GM18505 (cell line): ENCODE data around the gene CLCN7.
"Not testable (repeated sequence)": the region's sequence is repeated elsewhere in the genome, so short reads cannot be mapped to it uniquely, and the experiment has no call there.

ENCODE experiments used
- ATAC-seq: cut with Tn5 transposase; IDR thresholded peaks from one replicate; pipeline ENCODE4 v1.9.1; 2021; ENCODE audit not compliant: unreplicated experiment
- POLR2A ChIP-seq: IDR thresholded peaks from 4 replicates; pipeline ENCODE4 v1.6.1; 2011; ENCODE audit warnings: borderline replicate concordance; ENCODE audit not compliant: insufficient read depth, insufficient read length; ENCODE audit errors: extremely low read depth

CLCN7 gene

DNA sequence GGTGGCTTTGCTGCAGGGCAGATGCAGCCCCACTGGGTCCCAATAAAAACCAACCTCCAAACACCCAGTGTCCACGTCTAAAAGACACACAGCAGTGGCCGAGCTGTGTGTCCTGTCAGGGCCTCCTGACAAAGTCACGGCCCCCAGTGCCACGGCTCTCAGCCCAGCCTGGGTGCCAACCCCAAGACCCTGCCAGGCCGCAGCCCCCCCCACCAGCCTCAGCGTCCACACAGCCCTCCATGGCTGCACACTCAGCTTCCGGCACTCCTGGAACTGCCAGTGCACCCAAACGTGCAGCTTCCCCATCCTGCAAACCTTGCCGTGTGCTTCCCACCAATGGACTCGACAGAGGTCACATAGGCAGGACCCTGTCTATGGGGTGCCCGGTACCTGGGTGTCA is 26.9 kb downstream of the CLCN7 start:
- TF ChIP-seq POLR2A = no peak

DNA sequence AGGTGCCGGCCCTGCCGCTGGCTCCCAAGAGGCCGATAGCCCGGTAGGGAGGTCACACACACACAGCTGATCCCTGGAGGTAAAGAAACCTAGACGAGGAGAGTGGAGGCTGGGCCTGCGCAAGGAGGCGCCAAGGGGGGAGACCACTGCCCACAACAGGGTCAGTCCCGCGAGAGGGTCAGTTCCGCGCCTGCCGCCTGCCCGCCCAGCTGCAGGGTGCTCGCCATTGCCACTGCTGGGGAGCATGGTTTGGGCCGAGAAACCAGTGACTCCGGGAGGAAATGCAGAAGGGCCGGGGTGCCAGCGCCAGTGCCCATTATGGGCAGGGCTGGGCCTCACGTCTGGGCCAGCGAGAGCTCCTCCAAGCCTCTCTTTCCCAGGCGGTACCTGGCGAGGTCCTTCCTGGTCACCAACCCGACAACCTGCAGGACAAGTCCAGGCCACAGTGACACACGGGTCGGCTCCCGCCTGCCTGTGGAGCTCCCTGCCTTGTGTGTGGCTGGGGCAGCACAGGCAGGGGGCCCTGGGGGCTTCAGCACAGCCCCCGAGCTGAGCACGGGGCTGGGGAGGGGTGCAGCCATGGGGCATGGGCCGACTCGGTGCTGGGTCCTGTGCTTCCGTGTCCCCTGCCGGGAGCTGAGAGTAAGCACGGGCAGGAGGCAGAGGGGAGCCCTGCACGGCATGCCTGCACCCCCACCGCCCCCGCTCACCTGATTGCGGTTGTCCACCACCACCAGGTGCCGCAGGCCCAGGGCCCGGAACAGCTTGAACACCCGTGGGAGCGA is 28.3 kb downstream of the CLCN7 start:
- no peak for TF ChIP-seq POLR2A
- no peak for ATAC-seq

More for the DNA sequence above, 26.9 kb downstream of the CLCN7 start:
- no peak for ATAC-seq

DNA sequence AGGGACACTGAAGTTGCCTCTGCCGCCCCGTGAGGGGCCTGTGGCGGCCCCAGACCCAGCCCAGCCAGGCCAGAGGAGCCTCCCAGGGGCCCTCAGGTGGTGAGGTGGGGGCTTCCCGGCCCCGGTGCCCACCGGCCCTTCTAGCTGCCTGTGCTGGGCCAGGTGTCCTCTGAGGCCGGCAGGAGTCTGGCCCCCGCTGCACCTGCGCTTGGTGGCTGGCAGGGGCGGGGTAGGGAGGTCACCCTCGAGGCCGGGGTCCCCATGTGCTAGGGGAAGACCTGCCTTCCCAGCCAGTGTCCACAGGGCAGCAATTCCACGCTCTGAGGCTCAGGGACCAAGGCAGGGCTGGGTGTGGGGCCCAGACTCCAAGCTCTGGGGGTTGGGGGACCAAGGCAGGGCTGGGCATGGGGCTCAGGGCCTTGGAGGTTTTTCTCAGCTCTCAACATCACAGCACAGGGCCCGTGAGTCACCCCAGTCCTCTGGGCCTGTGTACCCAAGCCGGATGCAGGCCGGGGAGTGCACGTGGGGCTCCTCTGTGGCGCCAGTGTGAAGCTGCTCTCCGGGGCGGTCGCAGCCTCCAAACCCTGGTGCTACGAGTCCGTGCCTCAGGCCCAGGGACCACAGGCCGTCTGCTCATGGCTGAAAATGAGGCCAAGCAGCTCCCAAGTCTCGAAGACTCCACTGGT is 29.2 kb downstream of the CLCN7 start:
- no peak for TF ChIP-seq POLR2A
- no peak for ATAC-seq

DNA sequence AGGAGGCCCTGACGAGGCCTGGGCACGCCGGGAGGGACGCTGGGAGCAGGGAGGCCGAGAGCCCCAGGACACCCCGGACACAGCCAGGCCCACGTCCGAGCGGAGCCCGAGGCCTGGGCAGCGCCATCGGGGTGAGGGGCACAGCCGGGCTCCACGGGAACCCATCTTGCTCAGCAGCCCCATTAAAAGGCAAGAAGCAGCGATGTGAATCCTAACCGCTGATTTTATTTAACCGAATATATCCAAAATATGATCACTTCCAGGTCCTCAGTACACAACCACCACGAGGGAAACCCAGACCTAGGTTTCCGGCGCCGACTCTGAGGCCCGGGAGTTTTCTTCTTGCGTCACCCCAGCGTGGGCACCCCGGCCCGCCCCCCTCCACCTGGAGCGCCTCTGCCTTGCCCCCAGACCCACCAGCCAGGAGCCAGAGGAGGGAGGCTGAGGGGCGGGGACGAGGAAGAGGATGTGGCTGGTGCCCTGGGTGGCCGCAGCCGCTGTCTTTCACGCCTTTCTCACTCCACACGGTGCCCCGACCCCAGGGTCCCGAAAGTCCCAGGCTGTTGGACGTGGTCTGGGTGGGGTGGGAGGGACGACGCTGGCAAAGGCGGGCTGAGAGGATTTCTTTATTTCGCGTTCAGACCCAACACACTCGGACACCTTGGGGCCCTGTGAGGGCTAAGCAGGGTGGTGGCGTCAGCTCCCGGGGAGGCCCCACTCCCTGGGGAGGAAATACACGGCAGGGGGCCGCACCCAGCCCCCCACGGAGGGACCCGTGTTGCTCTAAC is 29.9 kb downstream of the CLCN7 start:
- TF ChIP-seq POLR2A = no peak
- ATAC-seq = no peak

DNA sequence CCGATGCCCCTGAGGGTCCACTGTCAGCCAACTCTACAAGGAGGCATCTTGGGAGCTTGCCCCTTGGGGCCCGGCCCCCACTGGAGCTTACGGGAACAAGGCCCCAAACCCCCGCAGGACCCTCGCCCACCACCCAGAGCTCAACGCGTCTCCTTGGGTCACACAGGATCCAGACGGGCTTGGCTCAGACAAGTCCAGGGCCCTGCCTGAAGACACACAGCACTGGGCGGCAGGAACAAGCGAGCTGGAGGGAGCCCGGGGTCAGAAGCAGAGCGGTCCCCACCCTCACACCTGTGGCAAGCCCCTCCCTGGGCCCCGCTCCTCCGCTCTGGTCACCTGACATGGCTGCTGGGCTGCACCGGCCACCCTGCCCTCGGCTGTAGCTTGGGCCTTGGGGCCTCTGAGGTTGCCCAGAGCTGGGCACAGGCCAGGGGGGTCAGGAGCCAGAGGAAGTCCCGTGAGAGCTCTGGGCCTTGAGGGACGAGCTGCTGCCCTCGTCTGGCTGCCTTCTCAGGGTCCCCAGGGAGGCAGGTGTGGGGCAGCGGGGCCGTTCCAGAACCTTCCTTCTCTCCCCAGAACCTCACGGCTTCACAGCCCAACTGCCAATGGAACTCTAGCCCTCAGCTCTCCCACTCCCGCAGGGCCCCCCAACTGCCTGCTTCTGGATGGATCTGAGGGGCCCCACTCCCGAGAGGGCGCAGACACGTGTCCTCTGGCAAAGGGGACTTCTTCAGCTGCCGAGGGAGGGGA is 30.7 kb downstream of the CLCN7 start, which contains the start of gene CCDC154:
TSS of gene CCDC154 (minus strand) at position 577 of the 750 bp plus-strand sequence. CDS start at position 343, 234 bp downstream.
- no peak for ATAC-seq

DNA sequence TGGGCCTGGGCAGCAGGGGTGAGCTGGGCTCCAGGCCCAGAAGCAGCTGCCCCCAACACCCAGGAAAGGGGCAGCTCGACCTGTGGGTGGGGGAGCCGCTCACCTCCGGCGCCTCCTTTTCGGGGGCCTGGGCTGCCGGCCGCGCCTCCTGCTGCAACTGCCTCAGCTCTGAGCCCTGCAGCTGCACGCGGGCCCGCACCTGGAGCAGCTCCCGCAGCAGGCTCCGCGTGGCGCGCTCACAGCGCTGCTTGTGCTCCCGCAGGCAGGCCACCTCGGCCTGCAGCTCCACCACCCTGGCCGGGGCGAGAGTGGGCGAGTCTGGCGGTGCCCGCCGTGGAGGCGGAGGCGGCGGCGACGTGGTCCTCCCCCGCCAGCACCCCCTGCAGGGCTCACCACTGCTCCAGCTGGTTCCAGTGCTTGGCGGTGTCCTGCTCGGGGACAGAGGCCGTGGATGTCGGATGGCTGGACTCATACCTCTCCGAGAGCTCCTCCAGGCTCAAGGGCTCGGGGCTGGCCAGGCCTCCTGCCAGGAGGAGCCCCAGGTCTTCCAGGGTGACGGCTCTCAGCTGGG is 31.3 kb downstream of the CLCN7 start:
- TF ChIP-seq POLR2A = no peak
- ATAC-seq = no peak

More for the DNA sequence above, 30.7 kb downstream of the CLCN7 start, which contains the start of gene CCDC154:
- TF ChIP-seq POLR2A = no peak

DNA sequence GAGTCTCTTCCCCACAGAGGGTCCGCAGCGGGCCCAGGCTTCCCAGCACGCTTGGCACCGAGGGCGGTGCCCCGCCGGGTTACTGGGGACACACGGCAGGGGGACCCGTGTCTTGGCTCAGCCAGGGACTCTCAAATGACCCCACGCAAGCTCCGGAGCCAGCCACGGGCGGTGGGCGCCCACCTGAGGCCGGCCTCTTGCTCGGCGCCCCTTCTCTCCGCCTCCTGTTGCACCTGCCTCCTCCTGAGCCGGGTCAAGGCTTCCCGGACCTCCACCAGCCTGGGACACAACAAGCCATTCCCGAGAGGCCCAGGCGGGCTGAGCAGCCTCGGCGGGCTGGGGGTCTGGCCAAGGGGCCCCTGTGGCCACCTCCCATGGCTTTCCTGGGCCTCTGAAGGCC is 32.1 kb downstream of the CLCN7 start:
- no peak for TF ChIP-seq POLR2A
- no peak for ATAC-seq

DNA sequence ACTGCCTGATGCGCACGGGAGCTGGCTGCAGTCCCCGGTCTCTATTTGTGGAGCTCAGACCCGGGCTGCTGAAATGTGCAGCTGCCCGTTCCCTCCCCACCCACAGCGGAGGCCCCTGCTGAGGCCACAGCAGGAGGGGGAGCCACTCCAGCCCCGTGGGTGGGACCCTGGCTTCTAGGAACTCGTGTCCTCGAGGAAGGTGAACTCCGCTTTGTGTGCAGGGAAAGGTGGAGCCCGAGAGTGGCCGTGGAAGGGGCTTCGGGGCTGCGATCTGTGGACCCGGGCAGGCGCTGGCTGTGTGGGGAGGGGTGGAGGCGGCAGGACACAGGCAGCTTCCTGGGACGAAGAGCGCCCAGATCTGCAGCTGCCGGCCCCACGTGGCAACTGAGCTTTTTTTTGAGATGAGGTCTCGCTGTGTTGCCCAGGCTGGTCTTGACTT is 33.4 kb downstream of the CLCN7 start:
- TF ChIP-seq POLR2A = no peak
- ATAC-seq = no peak

DNA sequence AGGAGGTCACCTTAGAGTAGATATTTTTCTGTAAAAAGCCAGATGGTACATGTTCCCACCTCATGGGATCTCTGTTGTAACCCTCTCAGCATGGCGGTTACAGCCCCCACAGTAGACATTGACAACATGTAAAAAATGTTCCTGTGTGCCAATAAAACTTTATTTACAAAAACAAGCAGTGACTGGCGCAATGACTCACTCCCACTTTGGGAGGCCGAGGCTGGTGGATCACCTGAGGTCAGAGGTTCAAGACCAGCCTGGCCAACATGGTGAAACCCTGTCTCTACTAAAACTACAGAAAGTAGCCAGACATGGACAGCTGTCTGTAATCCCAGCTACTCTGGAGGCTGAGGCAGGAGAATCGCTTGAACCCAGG is 35.1 kb downstream of the CLCN7 start:
- ATAC-seq = not testable (repeated sequence)

DNA sequence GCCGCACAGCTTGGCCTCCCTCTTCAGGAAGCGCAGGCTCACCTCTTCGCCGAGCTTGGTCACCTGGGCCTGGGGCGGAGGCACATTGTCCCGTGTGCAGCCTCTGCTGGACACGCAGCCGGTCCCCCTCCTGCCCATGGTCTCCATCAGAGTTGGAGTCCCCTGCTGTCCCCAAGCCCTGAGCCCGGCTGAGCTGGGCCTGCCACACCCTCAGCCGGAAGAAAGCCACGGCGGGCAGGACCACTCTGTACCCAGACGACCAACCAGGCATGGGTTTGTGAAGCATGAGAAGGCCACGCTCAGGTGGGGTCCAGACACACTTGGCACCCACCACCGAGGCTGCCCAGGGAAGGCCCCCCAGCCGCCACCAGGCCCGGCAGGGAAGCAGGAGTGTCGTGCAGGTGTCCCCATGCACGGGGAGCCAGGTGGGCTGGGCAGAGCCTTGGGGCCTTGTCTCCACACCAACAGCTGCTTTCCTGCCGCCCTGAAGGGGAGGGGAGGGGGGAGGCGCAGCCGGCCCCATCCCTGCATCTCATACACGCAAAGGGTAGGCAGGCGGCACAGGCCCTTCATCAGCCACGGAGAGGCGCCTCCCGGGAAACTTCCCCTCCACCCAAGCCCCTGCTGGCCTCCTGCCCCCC is 35.6 kb downstream of the CLCN7 start:
- TF ChIP-seq POLR2A = no peak
- no peak for ATAC-seq

DNA sequence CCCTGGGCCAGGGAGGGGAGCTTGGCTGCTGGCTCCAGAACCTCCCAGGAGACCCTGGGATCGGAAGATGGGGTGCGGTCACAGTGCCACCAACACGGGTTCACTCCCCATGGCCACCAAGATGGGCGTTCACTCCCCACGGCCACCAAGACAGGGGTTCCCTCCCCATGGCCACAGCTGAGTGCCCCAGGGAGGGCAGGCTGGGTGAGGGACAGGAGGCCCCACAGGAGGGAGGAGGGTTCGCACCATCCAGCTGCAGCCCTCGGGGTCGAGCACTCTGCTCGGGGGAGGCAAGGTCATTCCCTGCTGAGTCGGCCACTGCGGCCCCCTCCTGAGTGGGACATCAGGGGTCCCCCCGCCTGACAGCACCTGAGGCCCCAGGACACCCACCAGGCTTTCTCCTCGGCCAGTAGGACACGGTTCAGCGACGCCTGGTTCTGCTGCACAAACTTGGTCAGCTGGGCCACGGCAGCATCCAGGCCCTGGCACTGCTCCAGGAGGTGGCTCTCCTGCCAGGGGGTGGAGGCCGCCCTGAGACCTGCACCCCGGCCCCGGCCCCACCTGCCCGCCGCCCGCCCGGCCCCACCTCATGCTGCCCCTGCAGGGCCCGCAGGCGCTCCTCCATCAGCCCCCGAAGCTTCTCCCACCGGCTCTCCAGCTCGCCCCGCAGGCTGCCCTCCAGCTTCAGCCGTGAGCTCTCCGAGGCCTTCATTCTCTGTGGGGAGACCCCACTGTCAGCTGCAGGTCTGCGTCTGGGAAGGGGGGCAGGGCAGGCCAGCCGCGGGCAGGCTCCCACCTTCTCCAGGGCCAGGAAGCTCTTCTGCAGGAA is 36.4 kb downstream of the CLCN7 start:
- no peak for TF ChIP-seq POLR2A
- no peak for ATAC-seq
